ENCODE results near the gene IL10.

IL10 gene

DNA sequence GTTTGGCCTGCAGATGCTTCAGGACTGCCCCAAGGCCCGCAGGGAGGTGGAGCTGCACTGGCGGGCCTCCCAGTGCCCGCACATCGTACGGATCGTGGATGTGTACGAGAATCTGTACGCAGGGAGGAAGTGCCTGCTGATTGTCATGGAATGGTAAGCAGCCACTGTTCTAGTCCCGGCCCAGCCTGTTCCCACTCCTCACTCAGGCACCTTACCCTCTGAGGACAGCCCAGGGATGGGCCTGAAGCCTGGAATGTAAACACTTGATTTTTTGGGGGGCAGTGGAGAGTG is 43.7 kb downstream of the IL10 start (continued):
- no peak for TF ChIP-seq ZBTB7A (tag by site-specific recombination; IDR thresholded peaks at IDR 0.05; ENCODE audit: low read depth)

DNA sequence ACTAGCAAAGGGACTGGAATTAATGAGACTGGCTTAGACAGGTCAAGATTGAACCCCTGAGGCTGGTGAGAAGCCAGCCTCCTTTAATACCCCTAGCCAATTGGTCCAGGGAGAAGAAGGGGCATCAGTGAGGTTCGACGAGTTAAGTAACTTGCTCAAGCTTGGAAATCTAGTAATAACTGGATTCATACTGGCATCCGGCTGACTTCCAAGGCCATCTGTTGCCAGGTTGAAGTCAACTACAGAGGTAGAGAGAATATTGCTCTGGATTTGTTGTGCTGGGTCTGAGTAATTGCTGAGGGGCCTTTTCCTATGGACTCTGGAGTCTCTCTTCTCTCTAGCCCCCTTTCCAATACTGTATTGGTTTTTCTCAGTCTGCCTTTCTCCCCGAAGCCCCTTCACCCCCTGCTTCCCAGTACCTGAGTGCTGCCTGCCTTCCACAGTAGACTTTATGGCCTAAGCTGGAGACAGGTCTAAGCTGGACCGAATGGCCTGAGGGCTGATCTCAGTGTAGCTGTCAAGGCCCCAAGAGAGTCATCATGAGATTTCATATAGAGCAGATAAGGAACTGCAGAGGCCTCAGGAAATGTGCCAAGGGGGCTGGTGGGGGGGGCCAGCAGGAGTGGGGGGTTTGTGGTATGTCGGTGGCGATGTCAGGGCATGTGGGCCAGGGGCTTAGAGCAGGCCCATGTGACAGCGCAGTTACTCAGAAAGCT is 44.2 kb downstream of the IL10 start:
- ChIA-PET POLR2A (no interaction called here), CTCF (interaction anchor here (0.7 to 4.5 kb wide), 6 partner anchors 12 to 255 kb away, joined by 3 to 30 read pairs (median 8); no protein-coding TSS in a partner anchor)
- Histone ChIP-seq H3K4me3 (ENCODE audit: low read depth, low read length) (no peak overlapping the region), H3K27ac (ENCODE audit: extremely low read depth, low read depth, low read length) (no peak overlapping the region), H3K4me1 (ENCODE audit: control insufficient read depth, insufficient read depth, low read length) (no peaks in the 10 kb centered on the region; the same call in 1 of the 2 replicates), H3K36me3 (ENCODE audit: control insufficient read depth in 2 of 2, insufficient read depth in 1 of 2, low read length in 2 of 2) (peaks cover 0 to 41% of the 10 kb centered on the region in 2 experiments; a peak in 1 of 3 replicates), H3K9me3 (ENCODE audit: control insufficient read depth, insufficient read depth, low read depth, low read length) (no peaks in the 10 kb centered on the region)
- no peak for TF ChIP-seq ZNF221 (tag by site-specific recombination; IDR thresholded peaks at IDR 0.05; ENCODE audit: borderline replicate concordance)
- no peak for TF ChIP-seq ZNF211 (tag by site-specific recombination; IDR thresholded peaks at IDR 0.05; ENCODE audit: low read depth)
- TF ChIP-seq, protein P1, sequence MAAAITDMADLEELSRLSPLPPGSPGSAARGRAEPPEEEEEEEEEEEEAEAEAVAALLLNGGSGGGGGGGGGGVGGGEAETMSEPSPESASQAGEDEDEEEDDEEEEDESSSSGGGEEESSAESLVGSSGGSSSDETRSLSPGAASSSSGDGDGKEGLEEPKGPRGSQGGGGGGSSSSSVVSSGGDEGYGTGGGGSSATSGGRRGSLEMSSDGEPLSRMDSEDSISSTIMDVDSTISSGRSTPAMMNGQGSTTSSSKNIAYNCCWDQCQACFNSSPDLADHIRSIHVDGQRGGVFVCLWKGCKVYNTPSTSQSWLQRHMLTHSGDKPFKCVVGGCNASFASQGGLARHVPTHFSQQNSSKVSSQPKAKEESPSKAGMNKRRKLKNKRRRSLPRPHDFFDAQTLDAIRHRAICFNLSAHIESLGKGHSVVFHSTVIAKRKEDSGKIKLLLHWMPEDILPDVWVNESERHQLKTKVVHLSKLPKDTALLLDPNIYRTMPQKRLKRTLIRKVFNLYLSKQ (tag by site-specific recombination; IDR thresholded peaks at IDR 0.05; ENCODE audit: borderline replicate concordance), result no peak
- no peak for TF ChIP-seq ZNF391 (tag by site-specific recombination; IDR thresholded peaks at IDR 0.05; ENCODE audit: borderline replicate concordance, low read depth)
- no peak for TF ChIP-seq ZNF664 (tag by site-specific recombination; IDR thresholded peaks at IDR 0.05)
- TF ChIP-seq ZNF529 (tag by site-specific recombination; IDR thresholded peaks at IDR 0.05; ENCODE audit: insufficient replicate concordance), result no peak
- TF ChIP-seq, protein P2, sequence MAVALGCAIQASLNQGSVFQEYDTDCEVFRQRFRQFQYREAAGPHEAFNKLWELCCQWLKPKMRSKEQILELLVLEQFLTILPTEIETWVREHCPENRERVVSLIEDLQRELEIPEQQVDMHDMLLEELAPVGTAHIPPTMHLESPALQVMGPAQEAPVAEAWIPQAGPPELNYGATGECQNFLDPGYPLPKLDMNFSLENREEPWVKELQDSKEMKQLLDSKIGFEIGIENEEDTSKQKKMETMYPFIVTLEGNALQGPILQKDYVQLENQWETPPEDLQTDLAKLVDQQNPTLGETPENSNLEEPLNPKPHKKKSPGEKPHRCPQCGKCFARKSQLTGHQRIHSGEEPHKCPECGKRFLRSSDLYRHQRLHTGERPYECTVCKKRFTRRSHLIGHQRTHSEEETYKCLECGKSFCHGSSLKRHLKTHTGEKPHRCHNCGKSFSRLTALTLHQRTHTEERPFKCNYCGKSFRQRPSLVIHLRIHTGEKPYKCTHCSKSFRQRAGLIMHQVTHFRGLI (tag by site-specific recombination; IDR thresholded peaks at IDR 0.05), result no peak
- no peak for TF ChIP-seq ZNF133 (tag by site-specific recombination; IDR thresholded peaks at IDR 0.05)
- TF ChIP-seq, protein P3, sequence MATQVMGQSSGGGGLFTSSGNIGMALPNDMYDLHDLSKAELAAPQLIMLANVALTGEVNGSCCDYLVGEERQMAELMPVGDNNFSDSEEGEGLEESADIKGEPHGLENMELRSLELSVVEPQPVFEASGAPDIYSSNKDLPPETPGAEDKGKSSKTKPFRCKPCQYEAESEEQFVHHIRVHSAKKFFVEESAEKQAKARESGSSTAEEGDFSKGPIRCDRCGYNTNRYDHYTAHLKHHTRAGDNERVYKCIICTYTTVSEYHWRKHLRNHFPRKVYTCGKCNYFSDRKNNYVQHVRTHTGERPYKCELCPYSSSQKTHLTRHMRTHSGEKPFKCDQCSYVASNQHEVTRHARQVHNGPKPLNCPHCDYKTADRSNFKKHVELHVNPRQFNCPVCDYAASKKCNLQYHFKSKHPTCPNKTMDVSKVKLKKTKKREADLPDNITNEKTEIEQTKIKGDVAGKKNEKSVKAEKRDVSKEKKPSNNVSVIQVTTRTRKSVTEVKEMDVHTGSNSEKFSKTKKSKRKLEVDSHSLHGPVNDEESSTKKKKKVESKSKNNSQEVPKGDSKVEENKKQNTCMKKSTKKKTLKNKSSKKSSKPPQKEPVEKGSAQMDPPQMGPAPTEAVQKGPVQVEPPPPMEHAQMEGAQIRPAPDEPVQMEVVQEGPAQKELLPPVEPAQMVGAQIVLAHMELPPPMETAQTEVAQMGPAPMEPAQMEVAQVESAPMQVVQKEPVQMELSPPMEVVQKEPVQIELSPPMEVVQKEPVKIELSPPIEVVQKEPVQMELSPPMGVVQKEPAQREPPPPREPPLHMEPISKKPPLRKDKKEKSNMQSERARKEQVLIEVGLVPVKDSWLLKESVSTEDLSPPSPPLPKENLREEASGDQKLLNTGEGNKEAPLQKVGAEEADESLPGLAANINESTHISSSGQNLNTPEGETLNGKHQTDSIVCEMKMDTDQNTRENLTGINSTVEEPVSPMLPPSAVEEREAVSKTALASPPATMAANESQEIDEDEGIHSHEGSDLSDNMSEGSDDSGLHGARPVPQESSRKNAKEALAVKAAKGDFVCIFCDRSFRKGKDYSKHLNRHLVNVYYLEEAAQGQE (tag by site-specific recombination; IDR thresholded peaks at IDR 0.05), result no peak
- no peak for TF ChIP-seq OSR2 (tag by site-specific recombination; IDR thresholded peaks at IDR 0.05)
- no peak for TF ChIP-seq ZFP69B (tag by site-specific recombination; IDR thresholded peaks at IDR 0.05)
- TF ChIP-seq ZNF610 (tag by site-specific recombination; IDR thresholded peaks at IDR 0.05; ENCODE audit: borderline replicate concordance), result no peak
- no peak for TF ChIP-seq ZNF660 (tag by site-specific recombination; IDR thresholded peaks at IDR 0.05)
